NCI-H1092 (cell line): ENCODE measurements around the gene DHX40.
A peak's percentile ranks its signal among the peaks of the same experiment; 100 is the strongest.
"Not testable (repeated sequence)": the region's sequence is repeated elsewhere in the genome, so short reads cannot be mapped to it uniquely, and the experiment has no call there.

ENCODE experiments used
- DNase-seq: peaks from one replicate; lab custom pipeline; 2025; lab: John Stamatoyannopoulos, UW

DHX40 gene, protein sequence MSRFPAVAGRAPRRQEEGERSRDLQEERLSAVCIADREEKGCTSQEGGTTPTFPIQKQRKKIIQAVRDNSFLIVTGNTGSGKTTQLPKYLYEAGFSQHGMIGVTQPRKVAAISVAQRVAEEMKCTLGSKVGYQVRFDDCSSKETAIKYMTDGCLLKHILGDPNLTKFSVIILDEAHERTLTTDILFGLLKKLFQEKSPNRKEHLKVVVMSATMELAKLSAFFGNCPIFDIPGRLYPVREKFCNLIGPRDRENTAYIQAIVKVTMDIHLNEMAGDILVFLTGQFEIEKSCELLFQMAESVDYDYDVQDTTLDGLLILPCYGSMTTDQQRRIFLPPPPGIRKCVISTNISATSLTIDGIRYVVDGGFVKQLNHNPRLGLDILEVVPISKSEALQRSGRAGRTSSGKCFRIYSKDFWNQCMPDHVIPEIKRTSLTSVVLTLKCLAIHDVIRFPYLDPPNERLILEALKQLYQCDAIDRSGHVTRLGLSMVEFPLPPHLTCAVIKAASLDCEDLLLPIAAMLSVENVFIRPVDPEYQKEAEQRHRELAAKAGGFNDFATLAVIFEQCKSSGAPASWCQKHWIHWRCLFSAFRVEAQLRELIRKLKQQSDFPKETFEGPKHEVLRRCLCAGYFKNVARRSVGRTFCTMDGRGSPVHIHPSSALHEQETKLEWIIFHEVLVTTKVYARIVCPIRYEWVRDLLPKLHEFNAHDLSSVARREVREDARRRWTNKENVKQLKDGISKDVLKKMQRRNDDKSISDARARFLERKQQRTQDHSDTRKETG

GRCh38 chr17:59565171-59565958 lies at the start of gene DHX40:
DHX40 (plus strand) TSS chr17:59565610; CDS start chr17:59565672, 62 bp downstream.
- peak; percentile 88 for DNase-seq

GRCh38 chr17:59516451-59516850 lies 49.0 kb upstream of the DHX40 start:
- no peak for DNase-seq

GRCh38 chr17:59519132-59519531 lies 46.3 kb upstream of the DHX40 start:
- DNase-seq = no peak

DNA sequence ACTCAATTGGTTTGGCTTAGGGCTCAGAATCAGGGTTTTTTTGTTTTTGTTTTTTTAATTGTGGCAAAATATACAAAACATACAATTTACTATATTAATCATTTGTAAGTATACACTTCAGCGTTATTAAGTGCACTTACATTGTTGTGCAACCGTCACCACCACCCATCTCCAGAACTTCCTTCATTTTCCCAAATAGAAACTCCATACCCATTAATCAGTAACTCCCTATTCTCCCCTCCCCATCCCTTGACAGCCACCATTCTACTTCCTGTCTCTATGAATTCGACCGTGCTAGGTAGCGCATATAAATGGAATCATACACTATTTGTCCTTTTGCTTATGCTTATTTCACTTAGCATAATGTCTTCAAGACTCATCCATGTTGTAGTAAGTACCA lies 45.2 kb upstream of the DHX40 start:
- no peak for DNase-seq

- DNase-seq = peak; percentile 33
These were observed 43.8 kb upstream of the DHX40 start for GRCh38 chr17:59521465-59522126.

DNA sequence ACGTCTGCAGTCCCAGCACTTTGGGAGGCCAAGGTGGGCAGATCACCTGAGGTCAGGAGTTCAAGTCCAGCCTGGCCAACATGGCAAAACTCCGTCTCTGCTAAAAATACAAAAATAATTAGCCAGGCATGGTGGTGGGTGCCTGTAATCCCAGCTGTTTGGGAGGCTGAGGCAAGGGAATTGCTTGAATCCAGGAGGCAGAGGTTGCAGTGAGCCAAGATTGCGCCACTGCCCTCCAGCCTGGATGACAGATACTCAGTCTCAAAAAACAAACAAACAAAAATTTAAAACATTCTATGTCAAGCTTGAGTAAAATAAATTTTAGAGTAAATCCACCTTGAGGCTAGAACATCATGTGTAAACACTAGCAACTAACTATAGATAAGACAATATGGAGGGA lies 40.5 kb upstream of the DHX40 start:
- DNase-seq = not testable (repeated sequence)

- DNase-seq = no peak
These were observed 39.7 kb upstream of the DHX40 start for GRCh38 chr17:59525668-59526067.

DNA sequence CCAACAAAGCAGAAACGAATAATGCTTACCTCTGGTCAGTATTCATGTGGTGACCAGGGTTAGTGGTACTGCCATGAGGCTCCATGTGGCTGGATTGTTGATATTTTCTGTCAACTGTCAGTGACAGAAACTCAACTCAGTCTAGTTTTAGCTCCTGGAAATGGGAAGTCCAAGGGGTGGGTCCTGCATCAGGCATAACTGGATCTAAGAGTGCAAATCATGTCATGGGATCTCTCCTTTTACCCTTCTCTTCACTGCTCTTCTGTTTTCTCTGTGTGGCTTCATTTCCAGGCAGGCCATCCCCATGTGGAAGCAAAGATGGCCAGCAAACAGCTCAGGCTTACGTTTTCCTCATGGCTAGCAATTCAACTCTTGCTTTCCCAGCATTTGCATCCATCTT lies 39.0 kb upstream of the DHX40 start:
- no peak for DNase-seq

DNA sequence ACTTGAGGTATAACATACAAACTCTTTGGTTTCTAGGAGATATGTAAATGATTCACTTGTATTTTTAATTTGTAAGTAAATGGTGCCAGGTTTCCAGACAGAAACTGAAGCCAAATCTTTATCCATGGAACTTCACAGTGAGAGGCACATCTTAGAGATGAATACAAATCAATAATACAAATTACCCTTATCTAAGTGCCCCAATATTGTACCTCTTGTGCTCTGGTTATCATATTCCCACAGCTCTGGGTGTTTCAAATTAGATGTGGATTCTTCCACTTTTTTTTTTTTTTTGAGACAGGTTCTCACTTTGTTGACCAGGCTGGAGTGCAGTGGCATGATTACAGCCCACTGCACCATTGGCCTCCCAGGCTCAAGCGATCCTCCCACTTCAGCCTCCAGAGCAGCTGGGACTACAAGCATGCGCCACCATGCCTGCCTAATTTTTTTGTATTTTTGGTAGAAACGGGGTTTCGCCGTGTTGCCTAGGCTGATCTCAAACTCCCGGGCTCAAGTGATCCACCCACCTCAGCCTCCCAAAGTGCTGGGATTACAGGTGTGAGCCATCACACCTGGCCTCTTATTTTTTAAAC lies 38.0 kb upstream of the DHX40 start:
- no peak for DNase-seq

GRCh38 chr17:59527931-59528330 lies 37.5 kb upstream of the DHX40 start:
- no peak for DNase-seq

GRCh38 chr17:59530531-59530930 lies 34.9 kb upstream of the DHX40 start:
- no peak for DNase-seq

DNA sequence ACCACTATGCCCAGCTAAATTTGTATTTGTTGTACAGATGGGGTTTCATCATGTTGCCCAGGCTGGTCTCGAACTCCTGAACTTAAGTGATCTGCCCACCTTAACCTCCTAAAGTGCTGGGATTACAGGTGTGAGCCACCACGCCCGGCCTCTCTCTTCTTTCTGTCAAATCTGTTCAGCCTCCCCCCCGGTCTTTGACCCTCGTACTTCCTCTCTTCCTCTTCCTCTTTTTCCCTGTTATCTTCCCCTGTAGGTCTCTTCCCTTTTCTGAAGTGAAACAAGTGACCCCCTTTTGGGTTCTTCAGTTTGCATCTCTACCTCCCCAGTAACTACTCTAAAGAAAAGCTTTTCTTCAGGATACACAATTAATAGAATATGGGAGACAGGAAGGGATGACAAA lies 31.7 kb upstream of the DHX40 start:
- no peak for DNase-seq

DNA sequence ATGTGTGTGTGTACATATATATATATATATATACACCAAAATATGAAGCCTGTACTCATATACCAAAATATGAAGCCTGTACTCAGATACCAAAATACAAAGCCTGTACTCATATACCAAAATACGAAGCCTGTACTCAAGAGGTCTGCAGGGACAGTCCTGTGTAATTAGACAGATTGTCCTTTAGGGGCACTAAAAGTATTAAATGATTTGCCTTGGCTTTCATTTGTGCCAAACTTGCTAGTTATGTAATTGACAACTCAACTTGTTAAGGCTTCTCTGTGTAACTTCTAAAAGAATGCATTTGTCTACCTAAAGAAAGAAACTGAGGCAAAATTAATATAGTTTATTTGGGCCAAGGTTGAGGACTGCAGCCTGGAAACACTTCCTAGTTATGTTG lies 30.8 kb upstream of the DHX40 start:
- DNase-seq = no peak

DNA sequence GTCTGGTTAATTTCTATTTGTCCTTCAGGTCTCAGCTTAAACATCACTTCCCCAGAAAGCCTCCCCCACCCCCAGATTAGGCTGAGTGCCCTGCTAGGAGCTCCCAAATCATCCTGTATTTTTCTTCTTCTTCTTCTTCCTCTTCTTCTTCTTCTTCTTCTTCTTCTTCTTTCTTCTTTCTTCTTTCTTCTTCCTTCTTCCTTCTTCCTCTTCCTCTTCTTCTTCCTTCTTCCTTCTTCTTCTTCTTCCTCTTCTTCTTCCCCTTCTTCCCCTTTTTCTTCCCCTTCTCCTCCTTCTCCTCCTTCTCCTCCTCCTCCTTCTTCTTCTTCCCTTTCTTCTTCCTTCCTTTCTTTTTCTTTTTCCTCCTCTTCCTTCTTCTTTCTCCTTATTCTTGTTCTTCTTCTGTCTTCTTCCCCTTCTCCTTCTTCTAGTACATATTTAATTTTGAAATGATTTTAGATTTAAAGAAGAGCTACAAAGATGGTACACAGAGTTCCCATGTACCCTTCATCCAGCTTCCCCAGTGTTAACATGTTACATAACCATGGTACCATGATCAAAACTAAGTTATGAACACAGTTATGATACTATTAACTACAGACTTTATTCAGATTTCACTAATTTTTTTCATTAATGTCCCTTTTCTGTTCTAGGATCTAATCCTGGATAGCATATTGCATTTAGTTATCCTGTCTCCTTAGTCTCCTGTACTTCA lies 27.1 kb upstream of the DHX40 start:
- no peak for DNase-seq

GRCh38 chr17:59542960-59543635 lies 22.3 kb upstream of the DHX40 start:
- no peak for DNase-seq

DNA sequence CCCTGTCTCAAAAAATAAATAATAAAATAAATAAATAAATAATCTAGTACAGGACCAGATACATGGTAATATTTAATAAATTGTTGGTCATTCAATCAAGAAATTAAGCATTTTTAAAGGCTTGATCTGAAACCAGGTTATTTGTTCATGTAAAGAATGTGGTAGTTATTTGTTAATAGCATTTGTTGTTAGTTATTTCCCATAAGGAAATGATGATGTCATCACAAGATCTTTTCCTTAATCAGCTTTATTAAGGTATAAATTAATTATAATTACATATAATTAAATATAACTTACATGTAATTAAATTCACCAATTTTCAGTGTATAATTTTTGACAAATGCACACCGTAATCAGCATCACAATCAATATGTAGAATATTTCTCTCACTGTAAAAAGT lies 19.5 kb upstream of the DHX40 start:
- no peak for DNase-seq

- no peak for DNase-seq
These were observed 18.1 kb upstream of the DHX40 start for GRCh38 chr17:59547131-59547915.

GRCh38 chr17:59548985-59549384 lies 16.4 kb upstream of the DHX40 start:
- DNase-seq = not testable (repeated sequence)

GRCh38 chr17:59550703-59551102 lies 14.7 kb upstream of the DHX40 start:
- no peak for DNase-seq

GRCh38 chr17:59558039-59558438 lies 7.4 kb upstream of the DHX40 start:
- no peak for DNase-seq
